Activated CD4-positive, alpha-beta T cell treated with anti-CD3 and anti-CD28 coated beads for 48 hours (primary cell): ENCODE data around the gene MUSK.

Experiments
- DNase-seq: peaks from one replicate; pipeline ENCODE4 v3.0.0-alpha.2; 2020

The MUSK gene

GRCh38 chr9:110700953-110701352, 32.4 kb downstream of the MUSK start:
- no peak for DNase-seq

GRCh38 chr9:110703669-110704068, 35.1 kb downstream of the MUSK start:
- DNase-seq, result no peak

- DNase-seq, result no peak
Measured at GRCh38 chr9:110707419-110707818, 38.8 kb downstream of the MUSK start.

- no peak for DNase-seq
Measured at GRCh38 chr9:110710420-110710819, 41.8 kb downstream of the MUSK start.

- DNase-seq, result no peak
Measured at GRCh38 chr9:110712955-110713354, 44.4 kb downstream of the MUSK start.

GRCh38 chr9:110714314-110714713, 45.7 kb downstream of the MUSK start:
- DNase-seq, result no peak

GRCh38 chr9:110728058-110728457, 59.5 kb downstream of the MUSK start:
- no peak for DNase-seq

- DNase-seq, result no peak
Measured at GRCh38 chr9:110729641-110730040, 61.0 kb downstream of the MUSK start.

- no peak for DNase-seq
Measured at GRCh38 chr9:110731437-110732028, 62.9 kb downstream of the MUSK start.

GRCh38 chr9:110738982-110739381, 70.4 kb downstream of the MUSK start:
- no peak for DNase-seq

GRCh38 chr9:110742741-110743371, 74.3 kb downstream of the MUSK start:
- no peak for DNase-seq

GRCh38 chr9:110744715-110745384, 76.3 kb downstream of the MUSK start:
- no peak for DNase-seq

GRCh38 chr9:110745676-110746075, 77.1 kb downstream of the MUSK start:
- DNase-seq, result no peak

- DNase-seq, result no peak
Measured at GRCh38 chr9:110746211-110746930, 77.8 kb downstream of the MUSK start.

GRCh38 chr9:110748251-110748893, 79.8 kb downstream of the MUSK start:
- DNase-seq, result no peak

GRCh38 chr9:110750272-110750671, 81.7 kb downstream of the MUSK start:
- DNase-seq, result no peak

- no peak for DNase-seq
Measured at GRCh38 chr9:110751971-110752370, 83.4 kb downstream of the MUSK start.

GRCh38 chr9:110752766-110753165, 84.2 kb downstream of the MUSK start:
- DNase-seq, result no peak

GRCh38 chr9:110753731-110754231, 85.2 kb downstream of the MUSK start:
- no peak for DNase-seq

- DNase-seq, result no peak
Measured at GRCh38 chr9:110755179-110755578, 86.6 kb downstream of the MUSK start.

- DNase-seq, result no peak
Measured at GRCh38 chr9:110758201-110758600, 89.6 kb downstream of the MUSK start.

GRCh38 chr9:110762783-110763182, 94.2 kb downstream of the MUSK start:
- DNase-seq, result no peak

GRCh38 chr9:110763568-110763967, 95.0 kb downstream of the MUSK start:
- DNase-seq, result no peak
